SH-SY5Y (cell line): ENCODE data around the gene GAN.

Experiments used
- GATA2 ChIP-seq: IDR thresholded peaks from 2 replicates; pipeline ENCODE4 v1.6.1; 2011; ENCODE audit warnings: mild to moderate bottlenecking, low read depth, low read length
- GATA3 ChIP-seq: IDR thresholded peaks from 2 replicates; pipeline ENCODE4 v1.6.1; 2011; ENCODE audit warnings: low read depth, mild to moderate bottlenecking, low read length, moderate library complexity

DNA sequence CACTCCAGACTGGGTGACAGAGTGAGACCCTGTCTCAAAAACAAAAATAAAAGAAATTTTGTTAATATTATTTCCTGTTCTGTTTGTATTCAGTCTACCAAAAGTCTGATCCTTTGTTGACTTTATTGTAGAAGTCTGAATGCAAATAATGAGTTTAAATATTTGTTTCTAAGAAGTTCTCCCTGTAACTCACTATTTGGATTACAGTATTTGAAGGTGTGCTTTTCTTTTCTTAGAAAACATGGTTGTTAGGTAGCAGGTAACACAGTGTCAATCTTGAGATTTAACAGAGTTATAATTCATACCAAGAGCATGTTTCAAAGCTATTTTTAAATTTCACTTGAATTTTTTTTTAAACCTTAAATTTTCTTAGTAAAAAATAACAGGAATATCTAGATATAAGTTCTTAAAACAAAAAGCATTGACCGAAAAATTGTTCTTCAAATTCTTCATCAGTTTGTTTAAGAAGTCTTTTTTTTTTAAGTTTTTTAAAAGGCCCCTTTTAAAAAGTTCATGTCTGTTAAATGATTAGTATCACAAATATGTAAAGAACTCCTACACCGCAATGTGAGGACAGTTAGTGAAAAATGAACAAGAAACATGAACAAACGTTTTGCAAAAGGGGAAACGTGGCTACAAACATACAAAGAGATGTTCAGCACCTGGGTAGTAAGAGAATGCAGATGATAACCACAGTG lies 35.0 kb downstream of the GAN start:
- TF ChIP-seq GATA3 (no peak), GATA2 (no peak)
